OCI-LY1 (cell line): ENCODE results near the gene PARD3.

Source experiments
- H2AFZ ChIP-seq: fragments of 200-600 bp; sonication (generic), shearing (Covaris generic); 2 replicates; pipeline ENCODE4 v1.6.0; 2014; ENCODE audit warnings: antibody characterized with exemption, mild to moderate bottlenecking, low read length
- H3F3A ChIP-seq: fragments of 200-600 bp; sonication (generic), shearing (Covaris generic); 2 replicates; pipeline ENCODE4 v1.6.0; 2014; ENCODE audit warnings: mild to moderate bottlenecking, antibody characterized with exemption, low read length, moderate library complexity; ENCODE audit not compliant: insufficient read depth
- H3K27ac ChIP-seq: fragments of 200-600 bp; sonication (generic); 2 replicates; pipeline ENCODE4 v1.5.1; 2014; ENCODE audit warnings: low read length, mixed run types, mild to moderate bottlenecking, low read depth; ENCODE audit not compliant: poor library complexity, severe bottlenecking
- H3K27me3 ChIP-seq: fragments of 200-600 bp; sonication (generic); 2 replicates; pipeline ENCODE4 v1.6.0; 2014; ENCODE audit warnings: antibody characterized with exemption, mild to moderate bottlenecking, low read length, moderate library complexity; ENCODE audit not compliant: insufficient read depth
- H3K36me3 ChIP-seq: fragments of 200-600 bp; sonication (generic); 2 replicates; pipeline ENCODE4 v1.6.1; 2014; ENCODE audit warnings: mild to moderate bottlenecking, antibody characterized with exemption, low read length, moderate library complexity, mixed read lengths; ENCODE audit not compliant: insufficient read depth
- H3K4me1 ChIP-seq: fragments of 200-600 bp; sonication (generic); 2 replicates; pipeline ENCODE4 v1.5.1; 2014; ENCODE audit warnings: mild to moderate bottlenecking, low read length, moderate library complexity; ENCODE audit not compliant: insufficient read depth, severe bottlenecking
- H3K4me2 ChIP-seq: fragments of 200-600 bp; sonication (generic), shearing (Covaris generic); 2 replicates; pipeline ENCODE4 v1.6.1; 2014; ENCODE audit warnings: low read length
- H3K4me3 ChIP-seq: fragments of 200-600 bp; sonication (generic); 2 replicates; pipeline ENCODE4 v1.5.1; 2014; ENCODE audit warnings: low read length, low read depth, mild to moderate bottlenecking, mixed read lengths; ENCODE audit not compliant: poor library complexity, severe bottlenecking
- H3K79me2 ChIP-seq: fragments of 200-600 bp; shearing (Covaris generic); 2 replicates; pipeline ENCODE4 v1.6.1; 2016; ENCODE audit warnings: mixed run types, low read length, mixed read lengths; ENCODE audit not compliant: insufficient read depth
- H3K9ac ChIP-seq: fragments of 200-600 bp; sonication (generic), shearing (Covaris generic); 2 replicates; pipeline ENCODE4 v1.6.1; 2014; ENCODE audit warnings: mild to moderate bottlenecking, low read length, mixed read lengths
- H3K9me2 ChIP-seq: fragments of 200-600 bp; sonication (generic), shearing (Covaris generic); 2 replicates; pipeline ENCODE4 v1.6.1; 2014; ENCODE audit warnings: low read depth, mild to moderate bottlenecking, low read length, mixed read lengths
- H3K9me3 ChIP-seq: fragments of 200-600 bp; shearing (Covaris generic); 2 replicates; pipeline ENCODE4 v1.6.1; 2014; ENCODE audit warnings: low read length, mixed read lengths
- H4K20me1 ChIP-seq: fragments of 200-600 bp; sonication (generic), shearing (Covaris generic); 2 replicates; pipeline ENCODE4 v1.6.0; 2016; ENCODE audit warnings: mild to moderate bottlenecking, low read length; ENCODE audit not compliant: insufficient read depth
- CTCF ChIP-seq: fragments of 200-600 bp; sonication (generic), shearing (Covaris generic); IDR thresholded peaks from 2 replicates; pipeline ENCODE4 v1.5.1; 2017; ENCODE audit warnings: mild to moderate bottlenecking, antibody characterized with exemption, low read length, moderate library complexity, mixed read lengths
- EZH2 ChIP-seq: fragments of 200-600 bp; sonication (generic), shearing (Covaris generic); IDR thresholded peaks from 2 replicates; pipeline ENCODE4 v1.8.0; 2017; ENCODE audit warnings: borderline replicate concordance, mixed run types, mild to moderate bottlenecking, antibody characterized with exemption, low read length, moderate library complexity, mixed read lengths

Gene PARD3

DNA sequence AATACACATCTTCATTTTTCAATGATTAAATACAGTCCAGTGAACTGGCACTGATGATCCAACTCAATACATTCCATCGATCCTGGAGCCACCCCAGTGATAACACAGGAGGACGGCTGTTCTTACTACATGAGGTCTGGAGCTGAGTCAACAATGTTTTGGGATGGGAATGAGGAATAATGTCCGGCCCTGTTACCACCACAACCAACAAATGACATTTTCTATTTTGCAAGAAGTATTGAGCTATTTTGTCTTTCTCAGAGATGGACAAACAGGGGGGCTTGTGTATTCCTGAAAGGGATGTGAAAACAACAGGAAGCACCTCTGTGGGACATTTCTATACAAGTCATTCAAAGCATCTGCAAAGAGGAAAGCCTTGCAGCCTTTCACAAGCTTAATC lies 249.2 kb downstream of the PARD3 start:
- H2AFZ ChIP-seq, result no peak overlapping the region
- no peaks in the 10 kb centered on the region for H3K36me3 ChIP-seq
- H3K27me3 ChIP-seq, result no peaks in the 10 kb centered on the region
- no peak overlapping the region for H3K4me3 ChIP-seq
- H4K20me1 ChIP-seq, result no peaks in the 10 kb centered on the region
- H3F3A ChIP-seq, result no peaks in the 10 kb centered on the region
- H3K9me2 ChIP-seq, result no peaks in the 10 kb centered on the region
- H3K79me2 ChIP-seq, result no peaks in the 10 kb centered on the region
- H3K9me3 ChIP-seq, result no peaks in the 10 kb centered on the region
- H3K4me2 ChIP-seq, result no peak overlapping the region
- no peak overlapping the region for H3K27ac ChIP-seq
- no peak overlapping the region for H3K9ac ChIP-seq
- TF ChIP-seq CTCF, result no peak
- no peak for TF ChIP-seq EZH2
- H3K4me1 ChIP-seq, result no peaks in the 10 kb centered on the region

DNA sequence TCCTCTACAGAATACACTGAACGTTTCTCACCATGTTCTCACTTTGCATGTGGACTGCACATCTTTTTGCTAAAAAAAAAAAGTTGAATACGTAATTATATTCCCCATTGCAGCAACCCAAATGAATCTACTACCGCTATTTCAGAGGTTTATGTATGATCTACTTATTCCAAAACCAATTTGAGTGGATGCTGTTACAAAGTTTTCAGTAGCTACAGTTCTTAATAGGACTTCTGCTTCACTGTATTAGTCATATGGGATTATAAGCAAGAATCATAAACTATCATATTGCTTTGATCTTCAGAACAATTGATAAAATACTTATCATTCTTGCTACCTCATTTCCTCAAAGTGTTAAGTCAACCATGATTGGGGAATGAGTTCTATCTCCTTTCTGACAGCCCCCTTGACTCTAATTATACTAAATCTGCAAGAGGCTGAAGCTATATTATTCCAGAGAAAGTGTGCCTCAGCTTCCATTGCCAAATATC lies 257.0 kb downstream of the PARD3 start:
- TF ChIP-seq CTCF, result no peak
- no peak for TF ChIP-seq EZH2
- Histone ChIP-seq H2AFZ (no peak overlapping the region), H3K9me3 (no peaks in the 10 kb centered on the region), H3K27ac (no peak overlapping the region), H3K36me3 (no peaks in the 10 kb centered on the region), H3K4me2 (no peak overlapping the region), H3F3A (no peaks in the 10 kb centered on the region), H3K79me2 (no peaks in the 10 kb centered on the region), H3K4me1 (no peaks in the 10 kb centered on the region), H4K20me1 (no peaks in the 10 kb centered on the region), H3K27me3 (no peaks in the 10 kb centered on the region), H3K9ac (no peak overlapping the region), H3K4me3 (no peak overlapping the region), H3K9me2 (no peaks in the 10 kb centered on the region)

DNA sequence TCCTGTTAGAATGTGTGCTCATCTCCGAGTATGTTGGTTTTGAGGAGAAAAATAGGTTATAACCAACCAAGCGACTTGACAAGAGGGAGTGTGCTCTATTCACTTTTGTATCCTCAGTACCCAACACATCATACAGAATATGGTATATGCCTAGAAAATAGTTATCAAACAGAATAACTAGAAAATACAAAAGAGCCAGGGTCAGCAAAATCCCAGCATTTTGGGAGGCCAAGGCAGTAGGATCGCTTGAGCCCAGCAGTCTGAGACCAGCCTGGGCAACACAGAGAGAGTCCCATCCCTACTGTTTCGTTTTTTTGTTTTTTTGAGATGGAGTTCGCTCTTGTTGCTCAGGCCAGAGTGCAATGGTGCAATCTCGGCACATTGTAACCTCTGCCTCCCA lies 257.9 kb downstream of the PARD3 start:
- Histone ChIP-seq H3K79me2 (no peaks in the 10 kb centered on the region), H3K36me3 (no peaks in the 10 kb centered on the region), H3K9ac (no peak overlapping the region), H4K20me1 (no peaks in the 10 kb centered on the region), H2AFZ (no peak overlapping the region), H3K4me3 (no peak overlapping the region), H3K27ac (no peak overlapping the region), H3F3A (no peaks in the 10 kb centered on the region), H3K4me2 (no peak overlapping the region), H3K27me3 (no peaks in the 10 kb centered on the region), H3K4me1 (no peaks in the 10 kb centered on the region), H3K9me3 (no peaks in the 10 kb centered on the region), H3K9me2 (no peaks in the 10 kb centered on the region)
- TF ChIP-seq CTCF (no peak), EZH2 (no peak)
